ENCODE data around the gene SEMA4G.

SEMA4G gene

GRCh38 chr10:101007915-101008822 is 38.9 kb downstream of the SEMA4G start:
- no peak overlapping the region for H3K27ac ChIP-seq
- TF ChIP-seq ZFX (IDR thresholded peaks at IDR 0.05; ENCODE audit: borderline replicate concordance) (no peak), CTCF (IDR thresholded peaks at IDR 0.05) (no peak)

- TF ChIP-seq ZFX (IDR thresholded peaks at IDR 0.05; ENCODE audit: borderline replicate concordance) (no peak), CTCF (IDR thresholded peaks at IDR 0.05) (no peak)
- H3K27ac ChIP-seq: no peak overlapping the region
Measured at GRCh38 chr10:101008823-101009423, 39.6 kb downstream of the SEMA4G start.

- no peak for TF ChIP-seq CTCF (IDR thresholded peaks at IDR 0.05)
- TF ChIP-seq ZFX (IDR thresholded peaks at IDR 0.05; ENCODE audit: borderline replicate concordance): no peak
- no peak overlapping the region for H3K27ac ChIP-seq
Measured at GRCh38 chr10:101010329-101010728, 41.0 kb downstream of the SEMA4G start.

- no peak overlapping the region for H3K27ac ChIP-seq
- TF ChIP-seq CTCF (IDR thresholded peaks at IDR 0.05) (peak; percentile 12; the same call in 1 of the 2 replicates), ZFX (IDR thresholded peaks at IDR 0.05; ENCODE audit: borderline replicate concordance) (no peak)
Measured at GRCh38 chr10:101011517-101012423, 42.5 kb downstream of the SEMA4G start.

- peak; percentile 98 for TF ChIP-seq CTCF (IDR thresholded peaks at IDR 0.05)
- no peak for TF ChIP-seq ZFX (IDR thresholded peaks at IDR 0.05; ENCODE audit: borderline replicate concordance)
- H3K27ac ChIP-seq: no peak overlapping the region
Measured at GRCh38 chr10:101012525-101013364, 43.4 kb downstream of the SEMA4G start.

- TF ChIP-seq CTCF (IDR thresholded peaks at IDR 0.05): no peak
- no peak for TF ChIP-seq ZFX (IDR thresholded peaks at IDR 0.05; ENCODE audit: borderline replicate concordance)
Measured at GRCh38 chr10:101013365-101013825, 44.1 kb downstream of the SEMA4G start.

More at GRCh38 chr10:101013365-101013825, 44.1 kb downstream of the SEMA4G start:
- H3K27ac ChIP-seq: no peak overlapping the region

Data from 22Rv1 (cell line).